ENCODE results near the gene ANKDD1A. TPM values are rescaled to one million over a fixed set of nuclear protein-coding genes. Genes with fewer than 3 reads are reported as not detected.
A peak's percentile ranks its signal among the peaks of the same experiment; 100 is the strongest.

The ANKDD1A gene
- total RNA-seq (10 to 100 TPM in 2 of 5 donors, 1 to 10 TPM in 3; 4.0 to 43.8 (median 9.2) TPM), polyA plus RNA-seq (1 to 10 TPM; 1.5 to 2.7 (median 1.7) TPM)
- long read RNA-seq, donor 1, partial matches to known transcripts = 0 of 12 reads
- long read RNA-seq, donor 1, other reads (novel, unspliced or antisense) = 12 of 12 reads
- long read RNA-seq, donor 2, partial matches to known transcripts = 31 of 31 reads
- long read RNA-seq, donor 2, other reads (novel, unspliced or antisense) = 0 of 31 reads
- long read RNA-seq, donor 3, partial matches to known transcripts = 55 of 55 reads
- long read RNA-seq, donor 3, other reads (novel, unspliced or antisense) = 0 of 55 reads
- long read RNA-seq, donor 4 = 0 reads
- long read RNA-seq, donor 5, partial matches to known transcripts = 33 of 33 reads
- long read RNA-seq, donor 5, other reads (novel, unspliced or antisense) = 0 of 33 reads
- long read RNA-seq, donor 6, partial matches to known transcripts = 240 of 257 reads
- long read RNA-seq, donor 6, other reads (novel, unspliced or antisense) = 17 of 257 reads
- long read RNA-seq, donor 7, partial matches to known transcripts = 23 of 23 reads
- long read RNA-seq, donor 7, other reads (novel, unspliced or antisense) = 0 of 23 reads
- long read RNA-seq, donor 8, partial matches to known transcripts = 54 of 59 reads
- long read RNA-seq, donor 8, other reads (novel, unspliced or antisense) = 5 of 59 reads
- long read RNA-seq, donor 9, partial matches to known transcripts = 19 of 19 reads
- long read RNA-seq, donor 9, other reads (novel, unspliced or antisense) = 0 of 19 reads
- long read RNA-seq, donor 10, partial matches to known transcripts = 16 of 16 reads
- long read RNA-seq, donor 10, other reads (novel, unspliced or antisense) = 0 of 16 reads

DNA sequence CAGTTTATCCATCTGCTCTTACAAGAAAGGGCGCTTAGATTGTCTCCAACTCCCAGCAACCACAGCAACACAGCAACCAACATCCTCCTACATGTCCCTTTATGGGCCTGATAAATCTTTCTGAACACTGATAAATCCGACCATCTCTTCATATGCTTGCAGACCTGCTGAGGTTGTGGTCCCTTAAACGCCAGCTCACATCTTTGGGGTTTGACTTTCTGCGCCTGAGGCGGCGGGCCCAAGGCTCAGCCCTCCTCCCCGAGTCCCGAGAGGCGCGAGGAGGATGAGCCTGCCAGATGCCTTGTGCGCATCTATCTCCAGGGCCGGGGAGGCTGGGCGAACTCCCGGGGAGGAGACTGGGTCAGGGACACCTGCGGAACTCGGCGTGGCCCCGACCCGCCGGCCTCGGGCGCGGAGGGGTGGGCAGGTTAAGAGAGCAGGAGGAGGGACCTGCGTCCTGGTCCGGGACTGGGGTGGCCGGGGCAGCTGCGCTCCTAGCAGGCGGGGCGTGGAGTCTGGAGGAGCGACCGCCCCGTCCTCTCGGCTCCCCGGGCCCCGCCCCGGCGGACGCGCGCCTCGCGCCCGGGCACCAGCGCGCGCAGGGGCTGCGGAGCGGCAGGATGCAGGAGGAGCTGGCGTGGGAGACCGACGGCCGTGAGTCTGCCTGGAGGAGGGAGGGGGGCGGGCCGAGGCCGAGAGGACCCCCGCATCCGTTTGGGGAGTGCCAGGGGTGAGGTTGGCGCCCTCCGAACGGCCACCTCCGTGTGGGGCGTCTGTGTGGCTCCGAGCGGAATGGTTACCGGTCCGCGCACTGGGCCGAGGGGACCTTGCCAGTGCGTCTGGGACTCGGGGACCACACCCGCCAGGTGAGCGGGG is at the start of gene ANKDD1A:
Gene ANKDD1A, plus strand, starts transcription at position 592 of the 876 bp plus-strand sequence. Its CDS starts 29 bp downstream, at position 621.
- intact Hi-C loops (cut with DNase I; ENCODE audit: low total_unique reads) = no loop called here
- TF ChIP-seq POLR2AphosphoS5 (IDR thresholded peaks at IDR 0.05) (no peak), POLR2A (IDR thresholded peaks at IDR 0.05) (no peak)
- Histone ChIP-seq H3K9me3 (no peaks in the 10 kb centered on the region), H3K27ac (peak within 1 kb of the TSS in 3 of 5 donors; percentile 41 to 67 (median 46)), H3K4me1 (peaks cover 14 to 23% (median 20%) of the 10 kb centered on the region in 4 donors), H3K36me3 (no peaks in the 10 kb centered on the region), H3K27me3 (peaks cover 0 to 9% (median 3%) of the 10 kb centered on the region in 3 donors), H3K4me3 (peak within 1 kb of the TSS; percentile 54 to 72 (median 58))
- WGBS, 5 donors = 2 to 8% (median 4%) methylated on average over 44 to 72 of the region's 72 CpGs
- DNase-seq = peak; percentile 69 to 89

DNA sequence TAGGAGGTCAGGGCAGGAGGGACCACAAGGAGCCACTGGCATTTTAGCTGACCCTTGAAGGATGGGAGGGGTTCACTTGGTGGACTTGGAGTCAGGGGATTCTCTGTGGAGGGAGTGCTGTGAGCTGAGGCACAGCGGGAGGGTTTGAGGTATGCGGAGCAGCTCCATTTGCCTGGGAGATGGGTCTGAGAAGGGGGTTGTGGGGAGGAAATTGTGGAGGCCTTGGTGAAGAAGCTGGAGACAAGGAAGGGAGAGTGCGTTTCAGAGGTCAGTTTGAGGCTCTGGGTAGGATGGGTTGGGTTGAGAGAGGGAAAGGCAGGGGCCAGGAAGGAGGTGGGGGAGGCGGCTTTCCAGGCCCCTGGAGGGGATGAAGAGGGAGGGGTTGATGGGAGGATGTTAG is 49.7 kb upstream of the ANKDD1A start:
- intact Hi-C loops (cut with DNase I; ENCODE audit: low total_unique reads) = no loop called here
- Histone ChIP-seq H3K36me3 (peaks cover 33 to 72% (median 66%) of the 10 kb centered on the region in 4 donors), H3K27me3 (no peaks in the 10 kb centered on the region), H3K27ac (peak overlapping the region in 3 of 5 donors; percentile 11 to 46 (median 41)), H3K4me3 (no peak overlapping the region), H3K9me3 (no peaks in the 10 kb centered on the region), H3K4me1 (peaks cover 13 to 81% (median 39%) of the 10 kb centered on the region in 4 donors)
- no peak for DNase-seq
- WGBS, 5 donors = 90 to 93% (median 91%) methylated on average over 4 of the region's 4 CpGs
- no peak for TF ChIP-seq POLR2AphosphoS5 (IDR thresholded peaks at IDR 0.05)
- TF ChIP-seq, protein P1, sequence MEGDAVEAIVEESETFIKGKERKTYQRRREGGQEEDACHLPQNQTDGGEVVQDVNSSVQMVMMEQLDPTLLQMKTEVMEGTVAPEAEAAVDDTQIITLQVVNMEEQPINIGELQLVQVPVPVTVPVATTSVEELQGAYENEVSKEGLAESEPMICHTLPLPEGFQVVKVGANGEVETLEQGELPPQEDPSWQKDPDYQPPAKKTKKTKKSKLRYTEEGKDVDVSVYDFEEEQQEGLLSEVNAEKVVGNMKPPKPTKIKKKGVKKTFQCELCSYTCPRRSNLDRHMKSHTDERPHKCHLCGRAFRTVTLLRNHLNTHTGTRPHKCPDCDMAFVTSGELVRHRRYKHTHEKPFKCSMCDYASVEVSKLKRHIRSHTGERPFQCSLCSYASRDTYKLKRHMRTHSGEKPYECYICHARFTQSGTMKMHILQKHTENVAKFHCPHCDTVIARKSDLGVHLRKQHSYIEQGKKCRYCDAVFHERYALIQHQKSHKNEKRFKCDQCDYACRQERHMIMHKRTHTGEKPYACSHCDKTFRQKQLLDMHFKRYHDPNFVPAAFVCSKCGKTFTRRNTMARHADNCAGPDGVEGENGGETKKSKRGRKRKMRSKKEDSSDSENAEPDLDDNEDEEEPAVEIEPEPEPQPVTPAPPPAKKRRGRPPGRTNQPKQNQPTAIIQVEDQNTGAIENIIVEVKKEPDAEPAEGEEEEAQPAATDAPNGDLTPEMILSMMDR (IDR thresholded peaks at IDR 0.05) = no peak
- TF ChIP-seq POLR2A (IDR thresholded peaks at IDR 0.05) = no peak
- TF ChIP-seq EP300 (IDR thresholded peaks at IDR 0.05) = no peak

DNA sequence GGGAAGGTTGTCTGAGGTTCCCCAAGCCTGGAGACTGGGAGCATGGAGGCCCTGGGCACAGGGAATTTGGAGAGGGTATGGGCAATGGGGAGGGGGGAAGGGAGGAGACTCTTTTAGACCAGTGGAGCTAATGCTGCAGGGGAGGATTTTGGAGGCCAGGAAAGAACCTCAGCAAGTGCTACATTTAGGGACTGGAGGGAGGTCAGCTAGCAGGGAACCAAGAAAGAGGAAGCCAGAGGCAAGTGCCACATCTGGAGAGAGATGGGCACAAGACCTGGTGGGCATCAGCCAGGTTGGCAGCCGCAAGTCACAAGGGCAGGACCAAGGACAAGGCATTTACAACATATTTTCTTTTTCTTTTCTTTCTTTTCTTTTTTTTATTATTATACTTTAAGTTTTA is 49.3 kb upstream of the ANKDD1A start:
- Histone ChIP-seq H3K36me3 (peaks cover 33 to 77% (median 70%) of the 10 kb centered on the region in 4 donors), H3K4me1 (peaks cover 9 to 81% (median 34%) of the 10 kb centered on the region in 4 donors), H3K9me3 (no peaks in the 10 kb centered on the region), H3K27me3 (no peaks in the 10 kb centered on the region), H3K27ac (peak overlapping the region in 2 of 5 donors; percentile 41 to 46), H3K4me3 (no peak overlapping the region)
- no peak for DNase-seq
- 93 to 100% (median 97%) methylated on average over 1 of the region's 1 CpG for WGBS, 5 donors
- intact Hi-C loops (cut with DNase I; ENCODE audit: low total_unique reads) = no loop called here
- no peak for TF ChIP-seq POLR2A (IDR thresholded peaks at IDR 0.05)
- TF ChIP-seq, protein P1 (IDR thresholded peaks at IDR 0.05) = no peak
- TF ChIP-seq EP300 (IDR thresholded peaks at IDR 0.05) = no peak
- no peak for TF ChIP-seq POLR2AphosphoS5 (IDR thresholded peaks at IDR 0.05)

DNA sequence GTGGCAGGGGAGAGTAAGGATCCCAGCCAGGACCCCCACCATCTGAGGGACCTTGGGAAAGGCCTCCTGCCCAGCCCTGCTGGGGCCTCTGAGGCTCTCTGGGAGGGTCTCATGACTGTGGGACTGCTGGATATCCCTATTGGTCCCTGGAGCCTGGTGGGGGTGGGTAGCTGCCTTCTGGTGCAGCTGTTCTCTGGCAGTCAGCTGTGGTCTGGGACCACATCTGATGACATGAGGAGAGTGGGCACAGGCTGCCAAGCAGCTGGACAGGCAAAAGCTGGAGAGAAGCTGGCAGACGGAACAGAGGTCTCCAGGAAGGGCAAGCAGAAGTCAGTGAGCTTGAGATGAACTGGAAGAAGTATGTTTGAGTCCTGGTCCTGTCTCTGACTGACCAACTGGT is 47.6 kb upstream of the ANKDD1A start:
- Histone ChIP-seq H3K27me3 (no peaks in the 10 kb centered on the region), H3K36me3 (peaks cover 33 to 83% (median 68%) of the 10 kb centered on the region in 4 donors), H3K4me1 (peaks cover 0 to 71% (median 18%) of the 10 kb centered on the region in 4 donors), H3K27ac (peak overlapping the region in 4 of 5 donors; percentile 63 to 73 (median 72)), H3K9me3 (no peaks in the 10 kb centered on the region), H3K4me3 (no peak overlapping the region)
- 67 to 84% (median 80%) methylated on average over 1 of the region's 1 CpG for WGBS, 5 donors
- intact Hi-C loops (cut with DNase I; ENCODE audit: low total_unique reads) = no loop called here
- DNase-seq = no peak
- no peak for TF ChIP-seq EP300 (IDR thresholded peaks at IDR 0.05)
- TF ChIP-seq, protein P1 (IDR thresholded peaks at IDR 0.05) = no peak
- TF ChIP-seq POLR2AphosphoS5 (IDR thresholded peaks at IDR 0.05) = no peak

All from stomach (tissue), 19 donors.